WERI-Rb-1 (cell line): Measurements from ENCODE around the gene SYNE2.

ENCODE experiments used
- DNase-seq: peaks from one replicate; pipeline ENCODE4 v3.0.0-alpha.2; 2020
- H3K27ac ChIP-seq: fragments of 250-450 bp; sonication (Bioruptor Pico); 2 replicates; pipeline ENCODE4 v1.5.1; 2020; ENCODE audit warnings: mild to moderate bottlenecking, moderate library complexity
- H3K27me3 ChIP-seq: fragments of 250-450 bp; sonication (Bioruptor Pico); 2 replicates; pipeline ENCODE4 v1.5.1; 2021; ENCODE audit warnings: mild to moderate bottlenecking, low read depth, moderate library complexity; ENCODE audit not compliant: insufficient read depth, severe bottlenecking
- H3K36me3 ChIP-seq: fragments of 250-450 bp; sonication (Bioruptor Pico); 2 replicates; pipeline ENCODE4 v1.5.1; 2020; ENCODE audit warnings: mild to moderate bottlenecking, moderate library complexity
- H3K4me3 ChIP-seq: 2 replicates; pipeline ENCODE4 v1.5.1; 2011; ENCODE audit warnings: low read depth, mild to moderate bottlenecking, control low read depth, low read length
- H3K9me3 ChIP-seq: fragments of 250-450 bp; sonication (Bioruptor Pico); 2 replicates; pipeline ENCODE4 v1.5.1; 2021; ENCODE audit warnings: mild to moderate bottlenecking, moderate library complexity; ENCODE audit not compliant: severe bottlenecking
- CTCF ChIP-seq: IDR thresholded peaks from 2 replicates; pipeline ENCODE4 v1.5.1; 2011; ENCODE audit warnings: low read depth, mild to moderate bottlenecking, control low read depth, inconsistent platforms, low read length

The SYNE2 gene

GRCh38 chr14:64194404-64194803 is 341.6 kb downstream of the SYNE2 start:
- Histone ChIP-seq H3K9me3 (no peaks in the 10 kb centered on the region), H3K36me3 (peaks cover 56% of the 10 kb centered on the region), H3K27me3 (no peaks in the 10 kb centered on the region), H3K4me3 (no peak overlapping the region), H3K27ac (no peak overlapping the region)
- no peak for TF ChIP-seq CTCF
- no peak for DNase-seq

DNA sequence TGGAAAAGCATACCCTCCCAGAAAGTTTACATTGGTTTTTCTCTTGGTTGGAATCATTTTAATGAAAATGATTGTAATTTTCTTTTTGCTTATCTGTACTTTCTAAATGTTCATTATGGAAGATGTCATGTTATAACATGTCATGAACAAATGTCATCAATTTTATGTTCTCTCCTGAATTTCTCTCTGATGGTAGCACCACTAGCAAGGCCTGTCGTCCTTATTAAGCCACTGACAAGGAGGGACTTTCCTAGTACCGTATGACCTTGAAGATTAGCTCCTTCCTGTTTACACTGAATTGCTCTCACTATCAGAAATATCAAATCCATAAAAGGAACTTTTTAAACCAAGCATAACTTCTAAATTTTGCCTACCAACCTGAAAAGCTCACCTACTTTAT is 342.4 kb downstream of the SYNE2 start:
- no peak for TF ChIP-seq CTCF
- Histone ChIP-seq H3K27ac (0 out of 2 replicates have a peak overlapping the region, but pooled peaks have one; percentile 13), H3K9me3 (no peaks in the 10 kb centered on the region), H3K4me3 (no peak overlapping the region), H3K36me3 (peaks cover 48% of the 10 kb centered on the region), H3K27me3 (no peaks in the 10 kb centered on the region)
- no peak for DNase-seq

GRCh38 chr14:64196056-64196455 is 343.3 kb downstream of the SYNE2 start:
- Histone ChIP-seq H3K9me3 (no peaks in the 10 kb centered on the region), H3K36me3 (peaks cover 46% of the 10 kb centered on the region), H3K4me3 (no peak overlapping the region), H3K27ac (peak overlapping the region; percentile 61), H3K27me3 (no peaks in the 10 kb centered on the region)
- no peak for DNase-seq
- TF ChIP-seq CTCF = no peak

DNA sequence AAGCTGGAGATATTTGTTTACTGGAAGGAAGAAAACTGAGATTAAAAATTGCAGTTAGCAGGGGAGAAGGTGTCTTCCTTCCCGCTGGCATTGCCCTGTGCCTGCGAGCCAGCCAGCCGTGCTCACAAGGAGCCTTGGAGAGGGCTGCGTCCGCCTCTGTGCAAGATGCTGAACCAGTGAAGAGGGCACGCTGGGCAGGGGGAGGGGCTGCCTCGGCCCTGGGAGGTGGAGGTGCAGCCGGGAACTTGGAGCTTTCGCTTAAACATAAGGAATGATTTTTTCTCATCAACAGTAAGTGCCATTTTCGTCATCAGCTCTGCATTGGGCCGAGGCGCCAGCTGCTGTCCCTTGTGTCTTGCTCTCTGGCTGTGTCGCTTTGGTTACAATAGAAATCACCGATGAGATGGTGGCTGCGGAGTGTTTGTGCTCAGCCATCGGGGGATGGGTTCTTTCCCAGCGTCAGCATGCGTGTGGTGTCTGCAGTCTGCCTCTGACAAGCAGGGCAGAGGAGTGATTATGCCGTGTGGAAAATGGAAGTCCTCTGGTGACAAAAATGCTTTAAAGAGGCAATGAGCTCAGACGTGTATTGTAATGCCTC is 344.1 kb downstream of the SYNE2 start:
- H3K9me3 ChIP-seq = no peaks in the 10 kb centered on the region
- peaks cover 41% of the 10 kb centered on the region for H3K36me3 ChIP-seq
- peak overlapping the region; percentile 61 for H3K27ac ChIP-seq
- no peak for TF ChIP-seq CTCF
- DNase-seq = peak; percentile 81
- peak overlapping the region; percentile 33 for H3K4me3 ChIP-seq
- H3K27me3 ChIP-seq = no peaks in the 10 kb centered on the region

DNA sequence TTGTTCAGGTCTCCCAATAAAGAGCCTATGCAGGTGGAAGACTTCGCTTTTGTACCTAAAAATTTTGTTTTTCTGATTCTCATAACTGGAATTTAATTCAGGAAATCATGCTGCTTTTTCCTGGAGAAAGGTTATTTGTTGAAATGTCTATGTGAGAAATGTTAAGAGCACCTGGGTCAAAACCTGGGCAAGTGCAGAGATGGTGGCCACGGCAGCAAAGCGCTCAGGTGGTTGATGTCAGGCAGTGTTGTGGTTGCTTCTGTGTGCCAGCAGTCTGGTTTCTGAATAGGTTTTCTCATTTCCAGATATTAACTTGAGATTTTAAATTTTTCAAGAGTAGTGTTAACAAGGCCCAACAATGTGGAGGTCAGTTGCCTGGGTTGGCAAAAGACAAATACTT is 345.2 kb downstream of the SYNE2 start:
- H3K27ac ChIP-seq = peak overlapping the region; percentile 34
- no peaks in the 10 kb centered on the region for H3K9me3 ChIP-seq
- no peak for TF ChIP-seq CTCF
- H3K27me3 ChIP-seq = no peaks in the 10 kb centered on the region
- peaks cover 37% of the 10 kb centered on the region for H3K36me3 ChIP-seq
- DNase-seq = no peak
- no peak overlapping the region for H3K4me3 ChIP-seq

DNA sequence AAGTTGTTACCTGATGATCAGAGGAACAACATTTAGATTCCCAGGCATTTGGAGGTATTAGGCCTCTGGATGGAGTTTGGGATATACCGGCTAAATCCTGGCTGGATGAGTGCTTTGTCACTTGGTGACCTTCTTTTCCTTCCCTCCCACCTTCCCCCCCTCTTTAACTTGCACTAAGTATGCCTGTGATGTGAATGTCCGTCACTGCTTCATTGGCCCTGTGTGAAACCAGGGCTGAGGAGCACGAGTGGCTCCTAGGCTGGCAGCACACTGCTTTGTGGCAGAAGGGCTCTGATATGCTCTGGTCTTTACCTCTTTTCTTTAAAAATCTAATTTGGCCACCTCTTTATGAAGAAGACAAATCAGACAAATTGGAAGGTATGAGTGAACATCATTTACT is 345.7 kb downstream of the SYNE2 start:
- no peak for DNase-seq
- H3K4me3 ChIP-seq = no peak overlapping the region
- H3K27me3 ChIP-seq = no peaks in the 10 kb centered on the region
- H3K36me3 ChIP-seq = peaks cover 37% of the 10 kb centered on the region
- no peaks in the 10 kb centered on the region for H3K9me3 ChIP-seq
- H3K27ac ChIP-seq = no peak overlapping the region
- no peak for TF ChIP-seq CTCF
